Mesenchymal stem cell (in vitro differentiated cells and primary cell): ENCODE results near the gene CBX3.
"Not testable (repeated sequence)": the region's sequence is repeated elsewhere in the genome, so short reads cannot be mapped to it uniquely, and the experiment has no call there.

ENCODE experiments used
- DNase-seq: peaks from one replicate; pipeline ENCODE4 v3.0.0-alpha.2; 2013
- H2AFZ ChIP-seq: one replicate; pipeline ENCODE4 v1.6.1; 2013; ENCODE audit warnings: low read depth, mild to moderate bottlenecking, control low read depth, inconsistent platforms, low read length, moderate library complexity
- H2AK5ac ChIP-seq: 2 replicates; pipeline ENCODE4 v1.6.1; 2013; ENCODE audit warnings: low read length, moderate library complexity, mild to moderate bottlenecking, inconsistent platforms; ENCODE audit not compliant: severe bottlenecking
- H2BK120ac ChIP-seq: one replicate; pipeline ENCODE4 v1.6.1; 2013; ENCODE audit warnings: low read depth, mild to moderate bottlenecking, inconsistent platforms, low read length, moderate library complexity
- H2BK12ac ChIP-seq, 2 experiments: one replicate each; pipeline ENCODE4 v1.6.1; 2013; ENCODE audit warnings: inconsistent platforms in 2 of 2, low read length in 2 of 2, mild to moderate bottlenecking in 2 of 2, moderate library complexity in 2 of 2, control low read depth in 1 of 2
- H2BK15ac ChIP-seq: one replicate; pipeline ENCODE4 v1.6.1; 2013; ENCODE audit warnings: mild to moderate bottlenecking, low read depth, inconsistent platforms; ENCODE audit not compliant: poor library complexity, severe bottlenecking
- H2BK5ac ChIP-seq: 2 replicates; pipeline ENCODE4 v1.6.1; 2013; ENCODE audit warnings: low read depth, mild to moderate bottlenecking, low read length, control low read depth, inconsistent platforms; ENCODE audit not compliant: poor library complexity, severe bottlenecking
- H3K14ac ChIP-seq, 2 experiments: one replicate each; pipeline ENCODE4 v1.6.1; 2013; ENCODE audit warnings: inconsistent platforms in 2 of 2, low read length in 2 of 2, control low read depth in 1 of 2, mild to moderate bottlenecking in 1 of 2, moderate library complexity in 1 of 2
- H3K18ac ChIP-seq, 2 experiments: one replicate each; pipeline ENCODE4 v1.6.1; 2013; ENCODE audit warnings: inconsistent platforms in 2 of 2, low read length in 2 of 2, control low read depth in 1 of 2, low read depth in 1 of 2, mild to moderate bottlenecking in 1 of 2
- H3K23ac ChIP-seq, 2 experiments: one replicate each; pipeline ENCODE4 v1.6.1; 2013; ENCODE audit warnings: inconsistent platforms in 2 of 2, low read length in 2 of 2, mild to moderate bottlenecking in 2 of 2, moderate library complexity in 2 of 2, control low read depth in 1 of 2
- H3K27ac ChIP-seq: 2 replicates; pipeline ENCODE4 v1.5.1; 2013; ENCODE audit warnings: mild to moderate bottlenecking, moderate library complexity, low read length, control low read depth, inconsistent platforms; ENCODE audit not compliant: poor library complexity, severe bottlenecking
- H3K27me3 ChIP-seq, 2 experiments: 2 replicates each; pipeline versions ENCODE4 v1.6.1 to v1.7.0; 2013; ENCODE audit warnings: low read length in 2 of 2, mild to moderate bottlenecking in 2 of 2, moderate library complexity in 2 of 2, control low read depth in 1 of 2, inconsistent platforms in 1 of 2; ENCODE audit not compliant: control insufficient read depth in 1 of 2, insufficient read depth in 1 of 2
- H3K36me3 ChIP-seq, 2 experiments: 2 replicates each; pipeline versions ENCODE4 v1.6.1 to v1.7.0; 2013; ENCODE audit warnings: low read length in 2 of 2, control low read depth in 1 of 2, inconsistent platforms in 1 of 2, low read depth in 1 of 2, mild to moderate bottlenecking in 1 of 2; ENCODE audit not compliant: insufficient read depth in 2 of 2, control insufficient read depth in 1 of 2
- H3K4ac ChIP-seq, 2 experiments: one replicate each; pipeline ENCODE4 v1.6.1; 2013; ENCODE audit warnings: inconsistent platforms in 2 of 2, low read length in 2 of 2, mild to moderate bottlenecking in 2 of 2, moderate library complexity in 2 of 2, control low read depth in 1 of 2, low read depth in 1 of 2
- H3K4me1 ChIP-seq: 2 replicates; pipeline ENCODE4 v1.6.1; 2013; ENCODE audit warnings: low read depth, low read length, control low read depth; ENCODE audit not compliant: control insufficient read depth, insufficient read depth
- H3K4me2 ChIP-seq: 2 replicates; pipeline ENCODE4 v1.6.1; 2013; ENCODE audit warnings: low read length, mild to moderate bottlenecking, inconsistent platforms; ENCODE audit not compliant: poor library complexity, severe bottlenecking
- H3K4me3 ChIP-seq, 2 experiments: 2 replicates each; pipeline versions ENCODE4 v1.5.1 to v1.7.0; 2013; ENCODE audit warnings: low read length in 2 of 2, mild to moderate bottlenecking in 2 of 2, control low read depth in 1 of 2, low read depth in 1 of 2; ENCODE audit not compliant: insufficient read depth in 1 of 2
- H3K79me1 ChIP-seq: replicated peaks from 2 replicates; pipeline ENCODE4 v1.6.1; 2013; ENCODE audit warnings: mild to moderate bottlenecking, control low read depth, low read length, inconsistent platforms; ENCODE audit not compliant: poor library complexity, severe bottlenecking
- H3K9ac ChIP-seq: 2 replicates; pipeline ENCODE4 v1.7.0; 2013; ENCODE audit warnings: mild to moderate bottlenecking, low read length, moderate library complexity
- H3K9me3 ChIP-seq: 2 replicates; pipeline ENCODE4 v1.7.0; 2013; ENCODE audit warnings: mild to moderate bottlenecking, low read length; ENCODE audit not compliant: control insufficient read depth
- H4K8ac ChIP-seq: one replicate; pipeline ENCODE4 v1.6.1; 2013; ENCODE audit warnings: inconsistent platforms, mild to moderate bottlenecking, low read length, moderate library complexity
- H4K91ac ChIP-seq: one replicate; pipeline ENCODE4 v1.6.1; 2013; ENCODE audit warnings: mild to moderate bottlenecking, low read length, inconsistent platforms
- WGBS: methylation state at CpG from one replicate; pipeline ENCODE4 v1.1.7; 2013; ENCODE audit warnings: mixed read lengths; 5-methylcytosine and 5-hydroxymethylcytosine counted together

The CBX3 gene

DNA sequence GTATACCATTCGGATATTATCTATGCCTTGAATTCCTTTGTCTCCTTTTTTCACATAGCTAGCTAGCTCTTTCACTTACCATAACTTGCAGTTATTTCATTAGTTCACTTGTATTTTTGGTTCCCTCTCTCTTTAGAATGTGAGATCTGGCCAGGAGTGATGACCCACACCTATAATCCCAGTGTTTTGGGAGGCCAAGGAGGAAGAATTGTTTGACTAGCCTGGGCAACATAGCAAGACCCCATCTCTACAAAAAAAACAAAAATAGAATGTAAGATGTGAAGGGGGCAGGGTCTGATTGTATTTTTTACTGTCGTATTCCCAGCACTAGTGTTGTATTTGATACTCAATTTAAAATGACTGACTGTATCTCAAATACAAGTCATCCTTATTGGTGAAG lies 29.9 kb upstream of the CBX3 start:
- H3K27ac ChIP-seq: no peak overlapping the region
- H3K36me3 ChIP-seq: no peaks in the 10 kb centered on the region
- no peak overlapping the region for H3K4me3 ChIP-seq
- no peak overlapping the region for H3K14ac ChIP-seq
- no peak overlapping the region for H3K9ac ChIP-seq
- H2AFZ ChIP-seq: no peak overlapping the region
- H3K79me1 ChIP-seq: peaks cover 16% of the 10 kb centered on the region
- H3K23ac ChIP-seq: no peak overlapping the region
- H2AK5ac ChIP-seq: no peak overlapping the region
- no peak overlapping the region for H2BK15ac ChIP-seq
- no peak overlapping the region for H2BK5ac ChIP-seq
- DNase-seq: no peak
- peaks cover 7% of the 10 kb centered on the region for H3K4me1 ChIP-seq
- H3K9me3 ChIP-seq: no peaks in the 10 kb centered on the region
- no peak overlapping the region for H2BK120ac ChIP-seq
- WGBS: 100% methylated on average over 1 of the region's 2 CpGs
- no peak overlapping the region for H3K4me2 ChIP-seq
- no peak overlapping the region for H4K91ac ChIP-seq
- no peak overlapping the region for H3K4ac ChIP-seq
- no peak overlapping the region for H3K18ac ChIP-seq
- no peak overlapping the region for H4K8ac ChIP-seq
- H3K27me3 ChIP-seq: peaks cover 0 to 2% of the 10 kb centered on the region in 2 experiments
- no peak overlapping the region for H2BK12ac ChIP-seq

DNA sequence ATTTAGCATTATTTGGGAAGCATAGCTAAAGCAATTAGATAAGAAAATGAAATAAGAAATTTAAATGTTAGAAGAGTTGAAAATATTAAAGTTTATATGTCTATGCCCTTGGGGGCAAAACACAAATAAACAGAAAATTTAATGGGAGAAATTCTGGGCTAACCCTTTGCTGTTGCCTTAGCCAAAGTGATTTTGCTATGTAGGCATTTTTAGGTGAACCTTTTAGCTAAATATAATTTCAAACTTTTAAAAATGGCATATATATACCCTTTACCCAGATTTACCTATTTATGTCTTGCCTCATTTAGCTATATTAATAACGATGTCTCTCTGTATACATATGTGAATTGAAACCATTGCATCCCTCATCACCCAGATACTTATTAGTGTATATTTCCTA lies 29.5 kb upstream of the CBX3 start:
- H3K4ac ChIP-seq: no peak overlapping the region
- H3K4me3 ChIP-seq: no peak overlapping the region
- peaks cover 16% of the 10 kb centered on the region for H3K79me1 ChIP-seq
- no CpG with 5 or more reads among the region's 1 CpG for WGBS
- no peak overlapping the region for H3K27ac ChIP-seq
- no peak overlapping the region for H3K4me2 ChIP-seq
- H4K8ac ChIP-seq: no peak overlapping the region
- no peak overlapping the region for H2BK12ac ChIP-seq
- no peak overlapping the region for H3K23ac ChIP-seq
- H2AFZ ChIP-seq: no peak overlapping the region
- no peak for DNase-seq
- no peak overlapping the region for H3K14ac ChIP-seq
- no peaks in the 10 kb centered on the region for H3K27me3 ChIP-seq
- no peak overlapping the region for H3K9ac ChIP-seq
- no peaks in the 10 kb centered on the region for H3K9me3 ChIP-seq
- no peaks in the 10 kb centered on the region for H3K36me3 ChIP-seq
- peaks cover 7% of the 10 kb centered on the region for H3K4me1 ChIP-seq
- no peak overlapping the region for H4K91ac ChIP-seq
- no peak overlapping the region for H2AK5ac ChIP-seq
- H3K18ac ChIP-seq: no peak overlapping the region
- no peak overlapping the region for H2BK5ac ChIP-seq
- H2BK120ac ChIP-seq: no peak overlapping the region
- H2BK15ac ChIP-seq: no peak overlapping the region

DNA sequence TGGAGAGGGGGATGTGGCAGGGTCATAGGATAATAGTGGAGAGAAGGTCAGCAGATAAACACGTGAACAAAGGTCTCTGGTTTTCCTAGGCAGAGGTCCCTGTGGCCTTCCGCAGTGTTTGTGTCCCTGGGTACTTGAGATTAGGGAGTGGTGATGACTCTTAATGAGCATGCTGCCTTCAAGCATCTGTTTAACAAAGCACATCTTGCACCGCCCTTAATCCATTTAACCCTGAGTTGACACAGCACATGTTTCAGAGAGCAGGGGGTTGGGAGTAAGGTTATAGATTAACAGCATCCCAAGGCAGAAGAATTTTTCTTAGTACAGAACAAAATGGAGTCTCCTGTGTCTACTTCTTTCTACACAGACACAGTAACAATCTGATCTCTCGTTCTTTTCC lies 25.6 kb upstream of the CBX3 start:
- H3K23ac ChIP-seq: not testable (repeated sequence)
- 100% methylated on average over 1 of the region's 4 CpGs for WGBS

DNA sequence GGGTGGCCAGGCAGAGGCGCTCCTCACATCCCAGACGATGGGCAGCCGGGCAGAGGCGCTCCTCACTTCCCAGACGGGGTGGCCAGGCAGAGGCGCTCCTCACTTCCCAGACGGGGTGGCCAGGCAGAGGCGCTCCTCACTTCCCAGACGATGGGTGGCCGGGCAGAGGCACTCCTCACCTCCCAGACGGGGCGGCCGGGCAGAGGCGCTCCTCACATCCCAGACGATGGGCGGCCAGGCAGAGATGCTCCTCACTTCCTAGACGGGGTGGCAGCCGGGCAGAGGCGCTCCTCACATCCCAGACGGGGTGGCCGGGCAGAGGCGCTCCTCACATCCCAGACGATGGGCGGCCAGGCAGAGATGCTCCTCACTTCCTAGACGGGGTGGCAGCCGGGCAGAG lies 24.8 kb upstream of the CBX3 start:
- H3K4me2 ChIP-seq, H2BK12ac ChIP-seq, H3K27ac ChIP-seq, H3K79me1 ChIP-seq, H3K4ac ChIP-seq, H2AFZ ChIP-seq, DNase-seq, H3K9ac ChIP-seq, H3K18ac ChIP-seq, H2AK5ac ChIP-seq, H4K91ac ChIP-seq, H2BK15ac ChIP-seq, H4K8ac ChIP-seq, H2BK120ac ChIP-seq, H3K27me3 ChIP-seq, H3K4me1 ChIP-seq, H3K14ac ChIP-seq, H2BK5ac ChIP-seq, H3K23ac ChIP-seq, H3K9me3 ChIP-seq, H3K4me3 ChIP-seq, H3K36me3 ChIP-seq: not testable (repeated sequence)
- 95% methylated on average over 15 of the region's 26 CpGs for WGBS

More for the DNA sequence above, 25.6 kb upstream of the CBX3 start:
- not testable (repeated sequence) for H2BK5ac ChIP-seq, H2BK15ac ChIP-seq, H2AFZ ChIP-seq, H4K8ac ChIP-seq, H3K4me3 ChIP-seq, H2BK120ac ChIP-seq, H3K9me3 ChIP-seq, H3K14ac ChIP-seq, H3K79me1 ChIP-seq, H3K4me2 ChIP-seq, H4K91ac ChIP-seq, H3K4ac ChIP-seq, H3K27ac ChIP-seq, H3K4me1 ChIP-seq, H3K36me3 ChIP-seq, H3K27me3 ChIP-seq, DNase-seq, H2BK12ac ChIP-seq, H3K18ac ChIP-seq, H2AK5ac ChIP-seq, H3K9ac ChIP-seq
